ENCODE measurements around the gene SHB.
A peak's percentile ranks its signal among the peaks of the same experiment; 100 is the strongest.

GRCh38 chr9:38024036-38024681 lies 44.9 kb downstream of the SHB start:
- TF ChIP-seq, protein P1, sequence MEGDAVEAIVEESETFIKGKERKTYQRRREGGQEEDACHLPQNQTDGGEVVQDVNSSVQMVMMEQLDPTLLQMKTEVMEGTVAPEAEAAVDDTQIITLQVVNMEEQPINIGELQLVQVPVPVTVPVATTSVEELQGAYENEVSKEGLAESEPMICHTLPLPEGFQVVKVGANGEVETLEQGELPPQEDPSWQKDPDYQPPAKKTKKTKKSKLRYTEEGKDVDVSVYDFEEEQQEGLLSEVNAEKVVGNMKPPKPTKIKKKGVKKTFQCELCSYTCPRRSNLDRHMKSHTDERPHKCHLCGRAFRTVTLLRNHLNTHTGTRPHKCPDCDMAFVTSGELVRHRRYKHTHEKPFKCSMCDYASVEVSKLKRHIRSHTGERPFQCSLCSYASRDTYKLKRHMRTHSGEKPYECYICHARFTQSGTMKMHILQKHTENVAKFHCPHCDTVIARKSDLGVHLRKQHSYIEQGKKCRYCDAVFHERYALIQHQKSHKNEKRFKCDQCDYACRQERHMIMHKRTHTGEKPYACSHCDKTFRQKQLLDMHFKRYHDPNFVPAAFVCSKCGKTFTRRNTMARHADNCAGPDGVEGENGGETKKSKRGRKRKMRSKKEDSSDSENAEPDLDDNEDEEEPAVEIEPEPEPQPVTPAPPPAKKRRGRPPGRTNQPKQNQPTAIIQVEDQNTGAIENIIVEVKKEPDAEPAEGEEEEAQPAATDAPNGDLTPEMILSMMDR (IDR thresholded peaks at IDR 0.05) = no peak
- TF ChIP-seq POLR2AphosphoS5 (IDR thresholded peaks at IDR 0.05) (peak; percentile 84), POLR2A (IDR thresholded peaks at IDR 0.05) (no peak)
